Endothelial cell of hepatic sinusoid (primary cell): Measurements from ENCODE around the gene OCIAD1.
"Not testable (repeated sequence)": the region's sequence is repeated elsewhere in the genome, so short reads cannot be mapped to it uniquely, and the experiment has no call there.

ENCODE experiments used
- in situ Hi-C: cut with HindIII; loops from 2 replicates; pipeline ENCODE4 v1.10.0; 2017; ENCODE audit warnings: low sequenced_read_pairs

The OCIAD1 gene, protein sequence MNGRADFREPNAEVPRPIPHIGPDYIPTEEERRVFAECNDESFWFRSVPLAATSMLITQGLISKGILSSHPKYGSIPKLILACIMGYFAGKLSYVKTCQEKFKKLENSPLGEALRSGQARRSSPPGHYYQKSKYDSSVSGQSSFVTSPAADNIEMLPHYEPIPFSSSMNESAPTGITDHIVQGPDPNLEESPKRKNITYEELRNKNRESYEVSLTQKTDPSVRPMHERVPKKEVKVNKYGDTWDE

GRCh38 chr4:48830706-48831531 lies at the start of gene OCIAD1:
TSS of gene OCIAD1 (plus strand) at chr4:48831088. CDS start at chr4:48832625, 1,537 bp downstream.
- in situ Hi-C loops: no loop called here

DNA sequence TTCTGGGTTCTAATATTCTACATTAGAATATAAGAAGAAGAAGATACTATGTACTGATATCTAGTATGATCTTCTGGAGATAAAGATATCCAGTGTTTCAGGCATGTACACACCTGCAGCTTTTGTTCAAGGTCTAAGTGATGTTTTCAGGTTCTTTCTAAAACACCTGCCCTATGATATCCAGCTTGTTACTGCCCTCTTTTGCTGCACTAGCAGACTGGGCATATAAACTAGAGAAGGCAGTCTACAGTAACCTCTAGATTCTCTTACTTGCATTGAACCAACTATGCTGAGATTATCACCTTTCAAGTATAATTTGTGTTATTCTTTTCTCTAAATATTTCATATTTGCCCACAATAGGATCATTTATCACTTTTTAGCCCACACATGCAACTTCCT lies 48.9 kb upstream of the OCIAD1 start:
- in situ Hi-C loops: loop anchor here (5.0 kb wide), 2 partner anchors 35 to 80 kb away; no protein-coding TSS in a partner anchor

DNA sequence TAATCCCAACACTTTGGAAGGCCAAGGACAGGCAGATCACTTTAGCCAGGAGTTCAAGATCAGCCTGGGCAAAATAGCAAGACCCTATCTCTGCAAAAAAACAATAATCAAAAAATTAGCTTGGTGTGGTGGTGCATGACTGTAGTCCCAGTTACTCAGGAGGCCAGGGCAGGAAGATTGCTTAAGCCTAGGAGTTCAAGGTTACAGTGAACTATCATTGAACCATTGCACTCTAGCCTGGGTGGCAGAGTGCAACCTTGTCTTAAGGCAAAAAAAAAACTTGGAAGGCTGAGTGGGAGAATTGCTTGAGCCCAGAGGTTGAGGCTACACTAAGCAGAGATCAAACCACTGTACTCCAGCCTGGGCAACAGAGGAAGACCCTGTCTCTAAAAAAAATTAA lies 45.6 kb upstream of the OCIAD1 start:
- in situ Hi-C loops: no loop called here

GRCh38 chr4:48786549-48786948 lies 44.3 kb upstream of the OCIAD1 start:
- in situ Hi-C loops: no loop called here

DNA sequence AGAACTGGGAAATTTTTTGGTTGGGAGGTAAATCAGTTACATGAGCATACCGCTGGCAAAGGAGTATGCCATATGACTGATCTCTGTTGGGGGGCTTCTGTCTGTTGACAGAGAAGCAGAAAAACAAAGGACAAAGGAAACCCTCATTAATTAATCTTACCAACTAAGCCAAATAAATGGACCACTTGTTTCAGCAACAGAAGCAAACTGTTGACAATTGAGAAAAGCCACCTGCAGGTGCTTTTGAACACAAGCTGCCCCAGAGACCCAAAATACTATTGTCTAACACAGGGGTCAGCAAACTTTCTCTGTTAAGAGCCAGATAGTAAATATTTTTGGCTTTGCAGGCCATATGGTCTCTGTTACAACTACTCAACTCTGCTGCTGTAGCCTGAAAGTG lies 43.8 kb upstream of the OCIAD1 start:
- in situ Hi-C loops: no loop called here

DNA sequence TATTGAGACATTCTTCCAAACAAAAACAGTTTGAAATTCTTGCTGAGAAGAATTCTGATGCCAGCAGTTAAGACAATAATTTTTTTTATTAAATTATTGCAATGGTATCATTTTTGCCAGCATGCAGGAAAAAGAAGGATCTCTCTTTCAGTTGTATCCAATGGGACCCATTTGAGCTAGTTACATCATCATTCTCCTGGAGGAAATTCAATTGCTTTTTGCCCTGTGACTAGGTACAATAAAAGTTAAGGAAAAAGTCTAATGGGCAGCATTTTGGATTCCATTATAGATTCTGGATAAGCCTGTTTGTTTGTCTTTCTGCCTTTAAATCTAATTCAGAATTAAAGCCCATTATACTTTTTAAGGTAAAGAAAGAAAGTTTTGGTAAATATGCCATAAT lies 40.3 kb upstream of the OCIAD1 start:
- in situ Hi-C loops: no loop called here

DNA sequence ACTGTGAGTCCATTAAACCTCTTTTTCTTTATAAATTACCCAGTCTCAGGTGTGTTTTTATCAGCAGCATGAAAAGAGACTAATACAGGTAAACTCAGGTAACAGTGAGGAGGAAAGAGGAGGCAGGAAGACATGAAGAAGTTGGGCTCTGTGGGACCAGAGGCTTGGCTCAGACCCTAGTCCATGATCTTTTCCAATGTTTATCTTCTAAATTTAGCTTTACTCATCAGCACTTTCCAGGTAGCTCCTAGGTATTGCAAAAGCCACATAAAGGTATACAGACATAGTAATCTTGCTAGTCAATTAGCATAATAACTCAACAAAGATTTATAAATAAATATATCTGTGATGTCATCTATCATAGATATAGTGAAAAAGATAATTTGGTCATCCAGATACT lies 39.6 kb upstream of the OCIAD1 start:
- in situ Hi-C loops: no loop called here

GRCh38 chr4:48792348-48793006 lies 38.4 kb upstream of the OCIAD1 start:
- in situ Hi-C loops: no loop called here

GRCh38 chr4:48795108-48795507 lies 35.8 kb upstream of the OCIAD1 start:
- in situ Hi-C loops: no loop called here

DNA sequence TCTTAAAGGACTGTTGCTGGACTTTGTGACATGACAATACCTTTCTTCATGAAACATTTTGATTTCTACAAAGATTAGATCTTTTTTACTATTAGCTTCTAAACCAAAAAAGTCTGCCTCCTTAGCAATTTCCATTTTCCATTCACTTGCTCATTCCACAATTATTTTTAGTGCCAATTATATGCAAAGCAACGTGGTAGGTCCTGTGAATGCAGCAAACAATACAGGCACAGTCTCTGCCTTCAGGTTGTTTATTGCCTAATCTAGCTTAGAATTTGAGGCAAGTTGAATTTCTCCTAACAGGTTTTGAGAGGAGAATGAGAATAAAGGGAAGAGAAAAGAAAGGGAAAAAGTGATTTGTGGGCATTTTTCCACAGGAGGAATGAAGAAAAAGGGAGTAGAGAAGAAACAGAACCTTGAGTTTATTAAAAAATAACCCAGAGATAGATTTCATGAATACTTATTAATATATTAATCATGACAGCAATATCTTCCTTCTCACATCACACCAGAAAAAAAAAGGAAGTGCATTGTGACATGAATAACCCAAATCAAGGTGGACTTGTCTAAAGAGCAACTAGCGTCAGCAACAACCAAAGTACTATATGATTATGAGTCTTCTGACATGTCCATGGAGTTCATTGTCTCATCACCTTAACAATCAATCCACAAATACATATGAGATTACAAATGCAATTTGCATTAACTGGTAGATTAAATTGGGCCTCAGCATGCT lies 34.5 kb upstream of the OCIAD1 start:
- in situ Hi-C loops: no loop called here

- in situ Hi-C loops: no loop called here
Measured at GRCh38 chr4:48796927-48797679, 33.8 kb upstream of the OCIAD1 start.

- in situ Hi-C loops: no loop called here
Measured at GRCh38 chr4:48798117-48798516, 32.8 kb upstream of the OCIAD1 start.

- in situ Hi-C loops: no loop called here
Measured at GRCh38 chr4:48799157-48799556, 31.7 kb upstream of the OCIAD1 start.

DNA sequence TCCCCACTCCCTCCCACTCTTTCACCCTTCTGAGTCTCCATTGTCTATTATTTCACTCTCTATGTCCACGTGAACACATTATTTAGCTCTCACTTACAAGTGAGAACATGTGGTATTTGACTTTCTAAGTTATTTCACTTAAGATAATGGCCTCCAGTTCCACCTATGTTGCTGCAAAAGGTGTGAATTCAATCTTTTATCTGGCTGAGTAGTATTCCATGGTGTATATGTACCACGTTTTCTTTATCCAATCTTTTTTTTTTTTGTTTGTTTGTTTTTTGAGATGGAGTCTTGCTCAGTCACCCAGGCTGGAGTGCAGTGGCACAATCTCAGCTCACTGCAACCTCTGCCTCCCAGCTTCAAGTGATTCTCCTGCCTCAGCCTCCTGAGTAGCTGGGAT lies 30.7 kb upstream of the OCIAD1 start:
- in situ Hi-C loops: not testable (repeated sequence)

GRCh38 chr4:48801016-48801715 lies 29.7 kb upstream of the OCIAD1 start:
- in situ Hi-C loops: no loop called here

- in situ Hi-C loops: no loop called here
Measured at GRCh38 chr4:48804584-48805301, 26.1 kb upstream of the OCIAD1 start.

- in situ Hi-C loops: no loop called here
Measured at GRCh38 chr4:48812866-48813265, 18.0 kb upstream of the OCIAD1 start.

DNA sequence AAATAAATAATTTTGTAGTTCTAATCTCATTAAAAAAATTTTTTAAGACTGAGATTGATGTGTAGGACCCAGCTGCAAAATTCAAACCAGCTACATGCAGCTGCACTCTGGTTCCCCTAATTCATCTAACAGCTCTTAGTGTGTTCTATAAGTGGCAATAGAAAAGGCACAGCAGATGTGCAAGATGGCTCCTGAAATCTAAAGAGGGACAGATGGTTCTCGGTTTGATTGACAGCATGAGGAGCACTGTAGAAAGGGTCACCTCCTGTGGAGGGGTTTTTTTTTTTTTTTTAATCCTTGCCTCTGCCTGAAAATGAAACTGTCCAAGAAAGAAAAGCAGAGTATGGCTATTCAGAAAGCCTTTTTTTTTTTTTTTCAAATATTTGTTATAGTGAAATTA lies 16.9 kb upstream of the OCIAD1 start:
- in situ Hi-C loops: no loop called here

- in situ Hi-C loops: loop anchor here (5.0 kb wide), 1 partner anchor 33 kb away; the partner anchor contains the start of gene FRYL
Measured at GRCh38 chr4:48815483-48815882, 15.4 kb upstream of the OCIAD1 start.
